Measurements from ENCODE around the gene MAML3. TPM values are rescaled to one million over a fixed set of nuclear protein-coding genes. Genes with fewer than 3 reads are reported as not detected.

MAML3 gene
- polyA plus RNA-seq, 2 donors, result 3.7 to 3.8 TPM

GRCh38 chr4:140018931-140019618, 134.9 kb downstream of the MAML3 start:
- no peak overlapping the region for H3K4me3 ChIP-seq (ENCODE audit: low read depth in 1 of 2, low read length in 2 of 2)
- peak overlapping the region in 1 of 2 donors; percentile 13 for H3K27ac ChIP-seq (ENCODE audit: low read depth in 2 of 2, low read length in 1 of 2)
- no peaks in the 10 kb centered on the region for H3K9me3 ChIP-seq (ENCODE audit: control insufficient read depth in 2 of 2, insufficient read depth in 1 of 2, low read depth in 1 of 2, low read length in 1 of 2)
- H3K36me3 ChIP-seq (ENCODE audit: control insufficient read depth in 2 of 2, insufficient read depth in 2 of 2, low read length in 1 of 2), result no peaks in the 10 kb centered on the region
- no peaks in the 10 kb centered on the region for H3K4me1 ChIP-seq (ENCODE audit: control insufficient read depth in 2 of 2, insufficient read depth in 2 of 2, low read length in 1 of 2)
- WGBS, 2 donors, result 73 to 80% methylated on average over 3 of the region's 3 CpGs
- no peaks in the 10 kb centered on the region for H3K27me3 ChIP-seq (ENCODE audit: control insufficient read depth in 1 of 2, insufficient read depth in 2 of 2, low read length in 2 of 2)

- no peaks in the 10 kb centered on the region for H3K36me3 ChIP-seq (ENCODE audit: control insufficient read depth in 2 of 2, insufficient read depth in 2 of 2, low read length in 1 of 2)
Observed at GRCh38 chr4:140014284-140014683, 139.7 kb downstream of the MAML3 start.

GRCh38 chr4:140012688-140013486, 141.1 kb downstream of the MAML3 start:
- no peaks in the 10 kb centered on the region for H3K36me3 ChIP-seq (ENCODE audit: control insufficient read depth in 2 of 2, insufficient read depth in 2 of 2, low read length in 1 of 2)
- H3K27ac ChIP-seq (ENCODE audit: low read depth in 2 of 2, low read length in 1 of 2), result no peak overlapping the region
- no peak overlapping the region for H3K4me3 ChIP-seq (ENCODE audit: low read depth in 1 of 2, low read length in 2 of 2)
- no peaks in the 10 kb centered on the region for H3K4me1 ChIP-seq (ENCODE audit: control insufficient read depth in 2 of 2, insufficient read depth in 2 of 2, low read length in 1 of 2)
- H3K27me3 ChIP-seq (ENCODE audit: control insufficient read depth in 1 of 2, insufficient read depth in 2 of 2, low read length in 2 of 2), result no peaks in the 10 kb centered on the region
- no peaks in the 10 kb centered on the region for H3K9me3 ChIP-seq (ENCODE audit: control insufficient read depth in 2 of 2, insufficient read depth in 1 of 2, low read depth in 1 of 2, low read length in 1 of 2)
- WGBS, 2 donors, result 51 to 52% methylated on average over 11 of the region's 11 CpGs

More at GRCh38 chr4:140014284-140014683, 139.7 kb downstream of the MAML3 start:
- Histone ChIP-seq H3K27ac (ENCODE audit: low read depth in 2 of 2, low read length in 1 of 2) (no peak overlapping the region), H3K27me3 (ENCODE audit: control insufficient read depth in 1 of 2, insufficient read depth in 2 of 2, low read length in 2 of 2) (no peaks in the 10 kb centered on the region), H3K4me1 (ENCODE audit: control insufficient read depth in 2 of 2, insufficient read depth in 2 of 2, low read length in 1 of 2) (no peaks in the 10 kb centered on the region), H3K4me3 (ENCODE audit: low read depth in 1 of 2, low read length in 2 of 2) (no peak overlapping the region), H3K9me3 (ENCODE audit: control insufficient read depth in 2 of 2, insufficient read depth in 1 of 2, low read depth in 1 of 2, low read length in 1 of 2) (no peaks in the 10 kb centered on the region)
- WGBS, 2 donors, result 83 to 87% methylated on average over 5 of the region's 5 CpGs

GRCh38 chr4:140005699-140006098, 148.3 kb downstream of the MAML3 start:
- Histone ChIP-seq H3K4me3 (ENCODE audit: low read depth in 1 of 2, low read length in 2 of 2) (no peak overlapping the region), H3K4me1 (ENCODE audit: control insufficient read depth in 2 of 2, insufficient read depth in 2 of 2, low read length in 1 of 2) (no peaks in the 10 kb centered on the region), H3K27me3 (ENCODE audit: control insufficient read depth in 1 of 2, insufficient read depth in 2 of 2, low read length in 2 of 2) (no peaks in the 10 kb centered on the region), H3K36me3 (ENCODE audit: control insufficient read depth in 2 of 2, insufficient read depth in 2 of 2, low read length in 1 of 2) (no peaks in the 10 kb centered on the region), H3K9me3 (ENCODE audit: control insufficient read depth in 2 of 2, insufficient read depth in 1 of 2, low read depth in 1 of 2, low read length in 1 of 2) (no peaks in the 10 kb centered on the region), H3K27ac (ENCODE audit: low read depth in 2 of 2, low read length in 1 of 2) (no peak overlapping the region)
- 79 to 80% methylated on average over 4 of the region's 4 CpGs for WGBS, 2 donors

GRCh38 chr4:140004922-140005627, 148.9 kb downstream of the MAML3 start:
- Histone ChIP-seq H3K27me3 (ENCODE audit: control insufficient read depth in 1 of 2, insufficient read depth in 2 of 2, low read length in 2 of 2) (no peaks in the 10 kb centered on the region), H3K36me3 (ENCODE audit: control insufficient read depth in 2 of 2, insufficient read depth in 2 of 2, low read length in 1 of 2) (no peaks in the 10 kb centered on the region), H3K4me3 (ENCODE audit: low read depth in 1 of 2, low read length in 2 of 2) (no peak overlapping the region), H3K9me3 (ENCODE audit: control insufficient read depth in 2 of 2, insufficient read depth in 1 of 2, low read depth in 1 of 2, low read length in 1 of 2) (no peaks in the 10 kb centered on the region), H3K27ac (ENCODE audit: low read depth in 2 of 2, low read length in 1 of 2) (no peak overlapping the region), H3K4me1 (ENCODE audit: control insufficient read depth in 2 of 2, insufficient read depth in 2 of 2, low read length in 1 of 2) (no peaks in the 10 kb centered on the region)
- WGBS, 2 donors, result 59 to 66% methylated on average over 2 of the region's 2 CpGs

- Histone ChIP-seq H3K27ac (ENCODE audit: low read depth in 2 of 2, low read length in 1 of 2) (no peak overlapping the region), H3K36me3 (ENCODE audit: control insufficient read depth in 2 of 2, insufficient read depth in 2 of 2, low read length in 1 of 2) (no peaks in the 10 kb centered on the region), H3K4me3 (ENCODE audit: low read depth in 1 of 2, low read length in 2 of 2) (peak overlapping the region; percentile 17 to 31), H3K4me1 (ENCODE audit: control insufficient read depth in 2 of 2, insufficient read depth in 2 of 2, low read length in 1 of 2) (no peaks in the 10 kb centered on the region), H3K27me3 (ENCODE audit: control insufficient read depth in 1 of 2, insufficient read depth in 2 of 2, low read length in 2 of 2) (no peaks in the 10 kb centered on the region), H3K9me3 (ENCODE audit: control insufficient read depth in 2 of 2, insufficient read depth in 1 of 2, low read depth in 1 of 2, low read length in 1 of 2) (no peaks in the 10 kb centered on the region)
- 18 to 27% methylated on average over 13 to 14 of the region's 14 CpGs for WGBS, 2 donors
Observed at GRCh38 chr4:140004549-140004895, 149.5 kb downstream of the MAML3 start.

- no peaks in the 10 kb centered on the region for H3K4me1 ChIP-seq (ENCODE audit: control insufficient read depth in 2 of 2, insufficient read depth in 2 of 2, low read length in 1 of 2)
- no peaks in the 10 kb centered on the region for H3K9me3 ChIP-seq (ENCODE audit: control insufficient read depth in 2 of 2, insufficient read depth in 1 of 2, low read depth in 1 of 2, low read length in 1 of 2)
- no peak overlapping the region for H3K27ac ChIP-seq (ENCODE audit: low read depth in 2 of 2, low read length in 1 of 2)
- 40 to 57% methylated on average over 6 of the region's 6 CpGs for WGBS, 2 donors
- peak overlapping the region in 1 of 2 donors; percentile 31 for H3K4me3 ChIP-seq (ENCODE audit: low read depth in 1 of 2, low read length in 2 of 2)
- H3K27me3 ChIP-seq (ENCODE audit: control insufficient read depth in 1 of 2, insufficient read depth in 2 of 2, low read length in 2 of 2), result no peaks in the 10 kb centered on the region
- no peaks in the 10 kb centered on the region for H3K36me3 ChIP-seq (ENCODE audit: control insufficient read depth in 2 of 2, insufficient read depth in 2 of 2, low read length in 1 of 2)
Observed at GRCh38 chr4:140003876-140004548, 150.0 kb downstream of the MAML3 start.

- no peak overlapping the region for H3K4me3 ChIP-seq (ENCODE audit: low read depth in 1 of 2, low read length in 2 of 2)
- 70 to 85% methylated on average over 1 of the region's 1 CpG for WGBS, 2 donors
- no peaks in the 10 kb centered on the region for H3K4me1 ChIP-seq (ENCODE audit: control insufficient read depth in 2 of 2, insufficient read depth in 2 of 2, low read length in 1 of 2)
- no peaks in the 10 kb centered on the region for H3K27me3 ChIP-seq (ENCODE audit: control insufficient read depth in 1 of 2, insufficient read depth in 2 of 2, low read length in 2 of 2)
- H3K36me3 ChIP-seq (ENCODE audit: control insufficient read depth in 2 of 2, insufficient read depth in 2 of 2, low read length in 1 of 2), result no peaks in the 10 kb centered on the region
- no peak overlapping the region for H3K27ac ChIP-seq (ENCODE audit: low read depth in 2 of 2, low read length in 1 of 2)
- H3K9me3 ChIP-seq (ENCODE audit: control insufficient read depth in 2 of 2, insufficient read depth in 1 of 2, low read depth in 1 of 2, low read length in 1 of 2), result no peaks in the 10 kb centered on the region
Observed at GRCh38 chr4:140000232-140000631, 153.8 kb downstream of the MAML3 start.
